Testis (tissue), 2 donors: Measurements from ENCODE around the gene S1PR2.

Experiments used
- CTCF ChIP-seq, 3 experiments: fragments of 450-650 bp in 2 of 3; fragments of 200-600 bp in 1 of 3; sonication (generic) in 1 of 3; IDR thresholded peaks; one replicate each; pipeline ENCODE4 v1.5.1; 2016 to 2019; ENCODE audit warnings: antibody characterized with exemption in 3 of 3, mild to moderate bottlenecking in 2 of 3, moderate library complexity in 1 of 3
- POLR2A ChIP-seq: fragments of 450-650 bp; IDR thresholded peaks from one replicate; pipeline ENCODE4 v1.6.1; 2017; ENCODE audit warnings: antibody characterized with exemption, mild to moderate bottlenecking, moderate library complexity

DNA sequence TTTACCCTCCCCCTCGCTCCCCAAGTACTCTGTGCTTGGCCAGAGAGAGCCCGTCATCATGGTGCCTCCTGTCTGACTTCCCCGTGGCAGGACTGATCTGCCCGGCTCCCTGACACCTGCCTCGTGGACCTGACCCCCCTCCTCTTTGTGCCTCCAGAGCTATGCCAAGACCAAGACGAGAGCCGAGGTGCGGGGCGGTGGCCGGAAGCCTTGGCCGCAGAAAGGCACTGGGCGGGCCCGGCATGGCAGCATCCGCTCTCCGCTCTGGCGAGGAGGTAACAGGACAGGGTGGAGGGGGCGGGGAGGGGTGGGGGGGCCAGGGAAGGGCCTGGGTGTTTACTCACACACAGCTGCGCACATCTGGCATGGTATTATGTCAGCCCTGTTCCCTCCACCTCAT lies 25.4 kb upstream of the S1PR2 start:
- TF ChIP-seq POLR2A (no peak), CTCF (IDR thresholded peaks at IDR 0.05) (no peak)
